SU-DHL-6 (cell line): ENCODE data around the gene ACACB.

Experiments
- H2AFZ ChIP-seq: fragments of 200-600 bp; sonication (generic); 2 replicates; pipeline ENCODE4 v1.6.1; 2014; ENCODE audit warnings: low read depth, mild to moderate bottlenecking, moderate library complexity, mixed read lengths, antibody characterized with exemption, low read length; ENCODE audit not compliant: severe bottlenecking
- H3F3A ChIP-seq: fragments of 200-600 bp; shearing (Covaris generic); 2 replicates; pipeline ENCODE4 v1.6.0; 2016; ENCODE audit warnings: antibody characterized with exemption, mild to moderate bottlenecking; ENCODE audit not compliant: insufficient read depth
- H3K27ac ChIP-seq: fragments of 200-600 bp; sonication (generic); 2 replicates; pipeline ENCODE4 v1.5.1; 2016; ENCODE audit warnings: low read depth, mild to moderate bottlenecking, low read length, moderate library complexity, mixed read lengths
- H3K27me3 ChIP-seq: fragments of 200-600 bp; sonication (generic), shearing (Covaris generic); 2 replicates; pipeline ENCODE4 v1.6.0; 2014; ENCODE audit warnings: mild to moderate bottlenecking, low read length
- H3K36me3 ChIP-seq: fragments of 200-600 bp; sonication (generic); 2 replicates; pipeline ENCODE4 v1.6.1; 2014; ENCODE audit warnings: mild to moderate bottlenecking, low read length, mixed read lengths
- H3K4me2 ChIP-seq: fragments of 300-600, 200-600 bp; shearing (Covaris generic), sonication (generic); 2 replicates; pipeline ENCODE4 v1.6.0; 2014; ENCODE audit warnings: low read length, low read depth, mild to moderate bottlenecking; ENCODE audit not compliant: poor library complexity, severe bottlenecking
- H3K4me3 ChIP-seq: fragments of 200-600 bp; sonication (generic); 2 replicates; pipeline ENCODE4 v1.5.1; 2014; ENCODE audit warnings: antibody characterized with exemption, low read length, mild to moderate bottlenecking, mixed read lengths; ENCODE audit not compliant: insufficient read depth, poor library complexity, severe bottlenecking
- H3K79me2 ChIP-seq: fragments of 200-600 bp; sonication (generic); 2 replicates; pipeline ENCODE4 v1.6.1; 2014; ENCODE audit warnings: mild to moderate bottlenecking, low read length, moderate library complexity; ENCODE audit not compliant: insufficient read depth
- H3K9ac ChIP-seq: fragments of 200-600 bp; sonication (generic); 2 replicates; pipeline ENCODE4 v1.7.0; 2014; ENCODE audit warnings: mild to moderate bottlenecking, low read length
- H3K9me2 ChIP-seq: fragments of 200-600 bp; sonication (generic); replicated peaks from 2 replicates; pipeline ENCODE4 v1.6.1; 2014; ENCODE audit warnings: low read length; ENCODE audit not compliant: insufficient read depth
- H3K9me3 ChIP-seq: fragments of 200-600 bp; sonication (generic); 2 replicates; pipeline ENCODE4 v1.6.1; 2014; ENCODE audit warnings: low read length, mixed read lengths; ENCODE audit not compliant: insufficient read depth
- H4K20me1 ChIP-seq: fragments of 200-600 bp; sonication (generic); 2 replicates; pipeline ENCODE4 v1.6.1; 2014; ENCODE audit warnings: low read depth, mild to moderate bottlenecking, antibody characterized with exemption, low read length, moderate library complexity, mixed read lengths
- CTCF ChIP-seq: fragments of 200-600 bp; sonication (generic); IDR thresholded peaks from one replicate; pipeline ENCODE4 v1.5.1; 2017; ENCODE audit warnings: antibody characterized with exemption, mild to moderate bottlenecking, low read length, moderate library complexity; ENCODE audit not compliant: insufficient read depth, poor library complexity, severe bottlenecking
- EZH2phosphoT487 ChIP-seq: fragments of 200-600 bp; sonication (generic), shearing (Covaris generic); conservative IDR thresholded peaks from 2 replicates; pipeline ENCODE4 v1.6.1; 2018; ENCODE audit warnings: mild to moderate bottlenecking, antibody characterized with exemption, low read length, moderate library complexity, mixed read lengths

The ACACB gene

GRCh38 chr12:109259545-109259895, 143.1 kb downstream of the ACACB start:
- TF ChIP-seq EZH2phosphoT487 (no peak), CTCF (no peak)
- Histone ChIP-seq H3K27me3 (no peaks in the 10 kb centered on the region), H3K27ac (no peak overlapping the region)

GRCh38 chr12:109261087-109261486, 144.7 kb downstream of the ACACB start:
- H3K9ac ChIP-seq: no peak overlapping the region
- H3F3A ChIP-seq: no peaks in the 10 kb centered on the region
- TF ChIP-seq EZH2phosphoT487 (no peak), CTCF (no peak)
- no peak overlapping the region for H3K27ac ChIP-seq
- H2AFZ ChIP-seq: no peak overlapping the region
- H3K9me2 ChIP-seq: no peaks in the 10 kb centered on the region
- H3K27me3 ChIP-seq: no peaks in the 10 kb centered on the region
- no peaks in the 10 kb centered on the region for H3K9me3 ChIP-seq
- no peaks in the 10 kb centered on the region for H4K20me1 ChIP-seq
- no peaks in the 10 kb centered on the region for H3K36me3 ChIP-seq
- no peak overlapping the region for H3K4me3 ChIP-seq
- H3K79me2 ChIP-seq: no peaks in the 10 kb centered on the region
- no peak overlapping the region for H3K4me2 ChIP-seq

More at GRCh38 chr12:109259545-109259895, 143.1 kb downstream of the ACACB start:
- Histone ChIP-seq H3K9me2 (no peaks in the 10 kb centered on the region), H3K79me2 (no peaks in the 10 kb centered on the region), H3K4me3 (no peak overlapping the region), H2AFZ (no peak overlapping the region), H3K9ac (no peak overlapping the region), H3K9me3 (no peaks in the 10 kb centered on the region), H3K4me2 (no peak overlapping the region), H3F3A (no peaks in the 10 kb centered on the region), H4K20me1 (no peaks in the 10 kb centered on the region), H3K36me3 (no peaks in the 10 kb centered on the region)

GRCh38 chr12:109261939-109262338, 145.6 kb downstream of the ACACB start:
- Histone ChIP-seq H3K4me2 (no peak overlapping the region), H3K9me2 (no peaks in the 10 kb centered on the region), H3K36me3 (no peaks in the 10 kb centered on the region), H3K4me3 (no peak overlapping the region), H3K27me3 (no peaks in the 10 kb centered on the region), H2AFZ (no peak overlapping the region), H3K27ac (no peak overlapping the region), H3K9ac (no peak overlapping the region), H3K9me3 (no peaks in the 10 kb centered on the region), H4K20me1 (no peaks in the 10 kb centered on the region), H3F3A (no peaks in the 10 kb centered on the region), H3K79me2 (no peaks in the 10 kb centered on the region)
- TF ChIP-seq CTCF (no peak), EZH2phosphoT487 (no peak)
